Loucy (cell line): Measurements from ENCODE around the gene CSGALNACT2.

Experiments used
- EZH2phosphoT487 ChIP-seq: fragments of 200-600 bp; IDR thresholded peaks from 2 replicates; pipeline ENCODE4 v1.6.1; 2018; ENCODE audit warnings: antibody characterized with exemption, mild to moderate bottlenecking, moderate library complexity, borderline replicate concordance
- TF ChIP-seq, protein P1 (sequence below): fragments of 200-600 bp; sonication (generic); conservative IDR thresholded peaks from 2 replicates; pipeline ENCODE4 v1.5.1; 2014; ENCODE audit warnings: mild to moderate bottlenecking, antibody characterized with exemption, low read length

DNA sequence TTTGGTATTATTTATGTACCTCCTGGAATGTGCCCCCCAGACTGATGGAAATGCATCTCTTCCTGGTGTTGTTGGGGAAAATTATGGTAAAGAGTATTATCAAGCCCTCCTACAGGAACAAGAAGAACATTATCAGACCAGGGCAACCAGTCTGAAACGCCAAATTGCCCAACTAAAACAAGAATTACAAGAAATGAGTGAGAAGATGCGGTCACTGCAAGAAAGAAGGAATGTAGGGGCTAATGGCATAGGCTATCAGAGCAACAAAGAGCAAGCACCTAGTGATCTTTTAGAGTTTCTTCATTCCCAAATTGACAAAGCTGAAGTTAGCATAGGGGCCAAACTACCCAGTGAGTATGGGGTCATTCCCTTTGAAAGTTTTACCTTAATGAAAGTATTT, 17.0 kb downstream of the CSGALNACT2 start:
- TF ChIP-seq, protein P1, sequence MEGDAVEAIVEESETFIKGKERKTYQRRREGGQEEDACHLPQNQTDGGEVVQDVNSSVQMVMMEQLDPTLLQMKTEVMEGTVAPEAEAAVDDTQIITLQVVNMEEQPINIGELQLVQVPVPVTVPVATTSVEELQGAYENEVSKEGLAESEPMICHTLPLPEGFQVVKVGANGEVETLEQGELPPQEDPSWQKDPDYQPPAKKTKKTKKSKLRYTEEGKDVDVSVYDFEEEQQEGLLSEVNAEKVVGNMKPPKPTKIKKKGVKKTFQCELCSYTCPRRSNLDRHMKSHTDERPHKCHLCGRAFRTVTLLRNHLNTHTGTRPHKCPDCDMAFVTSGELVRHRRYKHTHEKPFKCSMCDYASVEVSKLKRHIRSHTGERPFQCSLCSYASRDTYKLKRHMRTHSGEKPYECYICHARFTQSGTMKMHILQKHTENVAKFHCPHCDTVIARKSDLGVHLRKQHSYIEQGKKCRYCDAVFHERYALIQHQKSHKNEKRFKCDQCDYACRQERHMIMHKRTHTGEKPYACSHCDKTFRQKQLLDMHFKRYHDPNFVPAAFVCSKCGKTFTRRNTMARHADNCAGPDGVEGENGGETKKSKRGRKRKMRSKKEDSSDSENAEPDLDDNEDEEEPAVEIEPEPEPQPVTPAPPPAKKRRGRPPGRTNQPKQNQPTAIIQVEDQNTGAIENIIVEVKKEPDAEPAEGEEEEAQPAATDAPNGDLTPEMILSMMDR = no peak
- TF ChIP-seq EZH2phosphoT487 = no peak
